NCI-H524 (cell line): Measurements from ENCODE around the gene BHMT.

Experiments
- DNase-seq, 2 experiments: peaks; one replicate each; lab custom pipeline; 2025; lab: John Stamatoyannopoulos, UW

BHMT gene, protein sequence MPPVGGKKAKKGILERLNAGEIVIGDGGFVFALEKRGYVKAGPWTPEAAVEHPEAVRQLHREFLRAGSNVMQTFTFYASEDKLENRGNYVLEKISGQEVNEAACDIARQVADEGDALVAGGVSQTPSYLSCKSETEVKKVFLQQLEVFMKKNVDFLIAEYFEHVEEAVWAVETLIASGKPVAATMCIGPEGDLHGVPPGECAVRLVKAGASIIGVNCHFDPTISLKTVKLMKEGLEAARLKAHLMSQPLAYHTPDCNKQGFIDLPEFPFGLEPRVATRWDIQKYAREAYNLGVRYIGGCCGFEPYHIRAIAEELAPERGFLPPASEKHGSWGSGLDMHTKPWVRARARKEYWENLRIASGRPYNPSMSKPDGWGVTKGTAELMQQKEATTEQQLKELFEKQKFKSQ

DNA sequence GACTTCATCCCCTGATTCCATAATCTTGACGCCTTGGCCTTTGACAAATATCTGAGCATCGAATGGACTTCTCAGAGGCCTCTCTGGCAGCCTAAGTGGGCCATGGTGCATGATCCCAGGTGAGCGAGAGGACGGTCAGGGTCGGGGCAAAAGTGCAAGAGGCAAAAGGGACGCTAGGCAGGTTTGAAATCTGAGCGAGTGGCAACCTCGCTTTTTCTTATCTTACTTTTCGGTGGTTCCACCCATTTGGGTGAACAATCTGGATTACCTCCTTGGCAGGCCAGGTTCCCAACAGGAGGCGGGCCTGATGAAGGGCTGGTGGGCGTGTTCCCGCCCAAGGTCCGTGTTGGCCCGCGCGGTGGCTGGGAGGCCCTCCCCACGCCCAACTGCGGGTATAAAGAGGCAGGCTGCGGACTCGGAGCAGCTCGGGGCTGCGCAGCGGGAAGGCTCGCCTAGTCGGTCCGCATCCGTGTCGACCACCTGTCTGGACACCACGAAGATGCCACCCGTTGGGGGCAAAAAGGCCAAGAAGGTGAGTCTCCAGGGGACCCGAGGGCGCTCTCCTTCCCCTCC lies at the start of gene BHMT:
Gene BHMT (plus strand): TSS at position 423 of the 573 bp plus-strand sequence. CDS start 77 bp downstream, at position 500.
- DNase-seq, result no peak

DNA sequence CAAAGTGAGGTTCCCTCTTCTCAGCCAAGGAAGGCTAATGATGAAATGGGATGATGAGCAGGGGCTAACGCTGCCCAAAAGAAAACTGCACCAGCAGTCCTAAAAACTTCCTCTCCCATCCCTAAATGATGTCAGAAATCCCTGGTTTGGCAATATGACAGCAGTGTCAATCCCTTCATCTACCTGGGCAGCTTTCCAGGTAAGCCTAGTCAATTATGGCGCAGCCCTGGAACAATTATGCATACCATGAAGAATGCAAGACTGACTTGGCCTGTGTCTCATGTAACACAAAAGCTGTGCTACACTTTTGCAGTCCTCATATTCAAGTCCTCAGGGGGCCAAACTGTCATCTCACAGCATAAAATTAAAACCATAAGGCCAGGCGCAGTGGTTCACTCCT lies 49.2 kb upstream of the BHMT start:
- DNase-seq, result no peak

DNA sequence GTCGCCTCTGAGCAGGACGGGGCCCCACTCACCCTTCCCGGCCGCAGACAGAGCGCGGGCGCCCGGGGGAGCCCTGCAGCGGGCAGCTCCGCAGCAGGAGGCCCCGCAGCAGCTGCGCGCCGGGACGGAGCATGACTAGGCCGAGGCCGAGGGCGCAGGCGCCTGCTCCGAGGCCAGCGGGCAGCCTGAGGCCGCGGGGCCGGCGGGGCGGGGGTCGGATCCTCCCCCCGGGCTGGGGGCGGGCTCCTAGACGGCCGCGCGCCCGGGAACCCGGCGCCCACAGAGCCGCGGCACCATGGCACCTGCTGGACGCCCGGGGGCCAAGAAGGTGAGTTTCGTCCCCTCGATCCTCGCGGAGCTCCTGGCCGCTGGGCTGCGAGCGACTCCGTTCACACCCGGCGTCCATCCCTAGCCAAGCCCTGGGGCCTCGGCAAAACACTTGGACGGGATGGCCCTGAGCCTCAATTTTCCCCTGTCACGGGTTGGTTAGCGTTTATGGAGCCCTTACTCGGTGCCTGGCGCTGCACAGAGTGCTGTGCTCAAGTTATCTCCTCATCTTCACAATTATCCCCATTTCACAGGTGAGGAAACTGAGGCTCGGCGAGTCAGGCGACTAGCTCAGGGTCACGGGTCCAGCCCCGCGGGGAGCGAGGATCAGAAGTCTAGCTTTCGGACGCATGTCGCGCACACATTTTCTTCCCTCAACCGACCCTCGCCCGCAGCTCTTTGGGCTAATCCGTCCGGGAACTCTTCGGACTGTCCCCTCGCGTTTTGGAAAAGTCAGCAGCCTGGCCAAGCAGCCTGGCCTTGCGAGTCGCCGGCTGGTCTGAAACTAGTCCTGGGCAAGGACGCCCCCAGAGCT lies 41.9 kb upstream of the BHMT start, which contains the start of the genes BHMT2 and DMGDH:
Gene BHMT2 (plus strand): TSS at position 280 of the 862 bp plus-strand sequence. CDS start 16 bp downstream, at position 296.
Gene DMGDH (minus strand): TSS at position 187 of the 862 bp plus-strand sequence. CDS start 54 bp downstream, at position 133.
- DNase-seq, result no peak

DNA sequence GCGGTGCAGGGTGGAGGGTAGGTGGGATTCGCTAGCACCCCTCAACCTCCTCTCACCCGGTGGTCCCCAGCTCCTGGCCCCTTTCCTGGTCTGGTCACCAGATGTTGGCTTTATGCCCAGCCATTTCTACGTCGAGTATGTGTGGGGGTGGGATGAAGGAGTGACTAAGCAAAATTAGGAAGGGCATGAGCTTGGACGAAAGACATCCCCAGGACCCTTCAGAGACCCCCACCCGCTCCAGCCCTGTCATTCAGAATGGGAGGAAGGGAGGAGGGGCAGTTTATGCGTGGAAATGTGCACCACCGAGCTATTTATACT lies 41.3 kb upstream of the BHMT start:
- DNase-seq, result no peak

DNA sequence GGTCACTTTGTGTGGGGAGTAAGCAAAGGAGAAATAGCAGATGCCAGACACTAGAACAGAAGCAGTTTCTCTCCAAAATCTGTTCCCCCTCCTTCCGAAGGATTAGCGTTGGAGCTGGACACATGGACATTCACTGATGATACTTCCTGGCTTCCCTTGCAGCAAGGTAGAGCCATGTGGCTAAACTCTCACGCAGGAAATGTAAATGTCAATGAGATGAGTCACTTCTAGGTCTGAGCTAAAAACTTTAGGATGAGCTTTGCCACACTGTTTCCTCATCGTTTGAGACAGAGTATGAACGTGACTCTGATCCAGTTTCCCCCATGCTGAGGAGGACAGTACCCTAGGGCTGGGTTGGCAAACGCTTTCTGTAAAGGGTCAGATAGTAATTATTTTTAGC lies 37.0 kb upstream of the BHMT start:
- no peak for DNase-seq

DNA sequence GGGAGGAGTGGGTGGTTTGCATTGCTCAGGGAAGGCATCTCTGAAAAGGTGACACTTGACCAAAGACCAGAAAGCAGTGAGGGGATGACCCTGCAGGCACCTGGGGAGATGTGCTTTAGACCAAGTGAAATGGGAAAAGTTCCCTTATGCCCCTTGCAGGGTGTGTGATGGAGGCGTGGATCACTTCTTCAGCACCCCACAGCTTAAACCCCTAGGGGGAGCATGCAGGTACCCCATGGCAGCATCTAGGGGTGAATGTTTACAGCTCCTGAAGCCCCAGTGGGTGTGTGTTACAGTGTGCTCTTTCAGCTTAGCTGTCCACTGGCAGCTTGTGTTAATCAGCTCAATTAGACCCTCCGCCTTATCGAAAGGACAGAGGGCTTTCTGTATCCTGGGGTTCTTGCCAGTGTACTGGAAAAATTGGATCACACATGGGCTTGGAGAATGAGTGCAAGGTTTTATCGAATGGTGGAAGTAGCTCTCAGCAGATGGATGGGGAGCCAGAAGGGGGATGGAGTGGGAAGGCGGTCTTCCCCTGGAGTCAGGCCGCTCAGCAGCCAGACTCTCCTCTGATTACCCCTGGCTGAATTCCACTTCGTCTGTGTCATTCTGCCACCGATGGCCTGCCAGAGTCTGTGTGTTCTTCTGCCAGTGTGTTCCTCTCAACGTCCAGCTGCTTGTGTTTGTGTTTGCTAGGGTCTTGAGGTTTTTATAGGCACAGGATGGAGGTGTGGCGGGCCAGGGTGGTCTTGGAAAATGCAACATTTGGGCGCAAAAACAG lies 35.8 kb upstream of the BHMT start:
- DNase-seq, result no peak

DNA sequence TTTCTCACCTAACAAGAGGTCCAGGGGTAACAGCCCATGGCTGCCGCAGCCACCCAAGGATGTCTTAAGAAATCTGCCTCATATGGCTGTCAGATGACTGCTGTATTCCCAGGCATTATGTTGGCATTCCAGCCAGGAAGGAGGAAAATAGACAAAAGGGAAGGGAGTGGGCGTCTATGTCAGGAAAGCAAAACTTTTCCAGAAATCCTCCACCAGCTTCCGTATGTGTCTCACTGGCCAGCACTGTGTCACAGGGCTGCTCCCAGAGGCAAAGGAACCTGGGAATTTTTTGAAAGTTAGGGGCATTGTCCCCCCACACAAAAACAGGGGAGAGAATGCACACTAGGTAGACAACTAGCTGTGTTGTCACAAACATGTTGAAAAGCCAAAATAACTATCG lies 34.8 kb upstream of the BHMT start:
- DNase-seq, result no peak

DNA sequence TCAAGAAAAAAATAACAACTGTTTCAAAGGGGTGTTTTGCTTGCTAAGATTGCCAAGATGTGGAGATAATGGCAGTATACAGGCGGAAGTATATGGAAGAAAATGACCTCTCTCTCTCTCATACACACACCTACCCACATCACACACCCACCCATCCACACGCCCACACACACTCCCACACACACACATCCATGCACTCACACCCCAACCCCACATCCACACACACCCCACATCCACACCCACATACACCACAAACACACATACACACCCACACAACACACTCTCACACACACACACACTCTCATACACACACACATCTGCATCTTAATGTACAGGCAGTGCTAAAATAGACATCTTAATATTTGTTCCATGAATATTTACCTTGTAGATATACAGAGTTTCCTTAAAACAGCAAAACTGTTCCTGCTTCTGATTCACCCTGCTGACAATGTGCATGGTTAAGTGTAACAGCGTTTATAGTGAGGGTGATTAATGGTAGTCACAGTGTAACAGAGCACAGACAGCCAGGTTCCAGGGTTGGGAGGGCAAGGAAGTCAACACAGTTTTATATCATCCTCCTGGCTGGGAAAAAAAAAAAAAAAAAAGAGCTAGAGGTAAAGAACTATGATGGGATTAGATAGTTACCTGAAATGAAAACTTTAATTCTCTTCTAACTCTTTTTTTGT lies 33.8 kb upstream of the BHMT start:
- no peak for DNase-seq

DNA sequence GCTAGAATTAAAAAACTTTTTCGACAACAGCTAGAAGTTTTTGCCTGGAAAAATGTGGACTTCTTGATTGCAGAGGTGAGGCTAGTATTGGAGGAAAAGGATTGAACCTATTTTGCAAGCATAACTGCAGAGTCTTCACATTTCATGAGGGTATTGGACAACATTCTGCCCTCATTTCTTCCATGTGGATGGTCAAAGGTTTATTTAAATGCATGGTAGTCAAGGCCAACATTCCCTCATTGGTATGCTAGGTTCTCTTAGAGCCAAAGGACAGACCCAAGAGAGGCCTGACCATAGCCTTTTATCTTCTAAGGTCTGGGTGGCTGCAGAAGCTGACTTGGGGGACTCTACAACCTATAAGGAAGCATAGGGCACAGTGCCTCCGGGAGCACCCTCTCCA lies 30.8 kb upstream of the BHMT start:
- no peak for DNase-seq

DNA sequence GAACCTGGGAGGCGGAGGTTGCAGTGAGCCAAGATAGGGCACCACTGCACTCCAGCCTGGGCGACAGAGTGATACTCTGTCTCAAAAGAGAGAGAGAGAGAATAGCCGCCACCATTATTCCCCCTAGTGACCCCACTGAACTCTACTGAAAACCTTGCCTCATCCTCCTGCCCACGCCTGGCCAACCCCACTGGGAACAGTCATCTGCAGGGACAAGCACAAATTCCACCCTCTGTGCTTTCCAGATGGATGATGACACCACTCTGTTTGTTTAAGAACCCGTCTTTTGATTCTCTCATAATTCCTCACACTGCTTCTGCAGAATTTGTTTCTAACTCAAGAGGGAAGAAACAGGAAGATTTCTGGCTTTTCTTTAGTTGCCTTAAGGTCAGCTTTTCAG lies 29.8 kb upstream of the BHMT start:
- no peak for DNase-seq

DNA sequence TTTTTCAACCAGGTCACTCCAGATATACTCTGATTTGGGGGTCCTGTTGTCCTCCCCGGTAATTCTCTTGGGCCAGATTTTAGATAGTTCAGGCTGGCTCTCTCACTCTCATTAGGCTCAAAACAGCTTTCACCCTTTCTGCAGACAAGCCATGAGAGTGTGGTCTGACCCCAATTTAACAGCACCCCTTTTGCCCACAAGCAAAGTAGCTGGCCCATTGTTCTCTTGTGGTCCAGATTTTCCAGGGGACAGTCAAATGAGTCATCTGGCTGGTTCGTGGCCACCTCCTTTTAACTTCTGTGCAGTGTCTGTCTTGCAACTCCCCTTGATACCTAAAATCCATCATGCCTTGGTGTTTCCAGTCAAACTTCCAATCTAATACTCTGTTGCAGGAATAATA lies 25.5 kb upstream of the BHMT start:
- DNase-seq, result no peak

DNA sequence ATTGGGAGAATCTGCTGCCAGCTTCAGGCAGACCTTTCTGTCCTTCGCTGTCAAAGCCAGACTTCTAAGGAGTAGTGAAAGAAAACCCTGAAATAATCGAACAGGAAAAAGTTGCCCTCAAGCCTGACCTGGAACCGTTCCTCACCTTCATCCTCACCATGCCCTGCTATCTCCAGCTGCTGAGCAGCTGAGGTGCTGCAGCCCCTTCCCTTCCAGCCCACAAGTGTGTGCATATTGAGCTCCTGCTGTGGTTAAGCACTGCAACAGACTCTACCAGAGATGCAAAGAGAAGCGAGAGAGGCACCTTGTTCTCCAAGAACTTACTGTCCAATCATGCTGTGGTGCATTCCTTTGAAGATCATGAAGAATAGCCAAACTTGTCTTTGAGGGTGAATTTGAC lies 23.1 kb upstream of the BHMT start:
- no peak for DNase-seq

DNA sequence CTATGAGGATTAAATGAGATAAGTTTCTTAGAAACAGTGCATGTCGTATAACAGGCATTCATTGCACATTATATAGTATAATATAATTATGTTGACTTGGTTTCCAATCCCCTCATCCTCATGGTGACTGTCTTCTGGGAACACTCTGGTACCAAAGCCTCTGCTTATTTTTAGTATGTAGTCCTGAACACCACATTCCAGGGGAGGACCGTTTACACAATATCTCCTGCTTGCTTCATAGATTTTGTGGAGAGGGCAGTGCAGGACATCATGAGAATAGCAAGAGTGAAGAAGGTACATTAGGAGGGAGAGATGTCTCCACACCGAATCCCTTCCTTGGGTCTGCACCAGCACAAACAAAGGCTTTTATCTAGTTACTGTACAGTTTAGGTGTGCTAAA lies 20.5 kb upstream of the BHMT start:
- DNase-seq, result no peak

DNA sequence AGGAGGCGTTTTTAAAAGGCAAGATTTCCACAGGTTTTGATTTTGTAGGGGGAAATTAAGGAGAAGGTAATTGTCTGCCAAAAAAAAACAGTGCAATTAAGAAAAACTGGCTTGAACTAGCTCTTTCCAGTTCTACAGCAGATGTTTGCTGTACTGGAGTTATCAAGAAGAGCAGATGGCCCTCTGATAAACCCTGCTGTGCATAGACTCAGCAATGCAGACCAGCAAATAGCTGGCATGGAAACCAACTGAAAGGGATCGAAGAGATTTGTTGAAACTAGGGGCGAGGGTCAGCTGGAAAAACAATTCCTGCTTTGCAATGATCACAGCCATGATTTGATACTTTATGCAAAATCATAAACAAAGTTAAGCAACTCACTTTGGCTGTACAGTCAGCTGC lies 17.8 kb upstream of the BHMT start:
- peak; percentile 58 to 92 for DNase-seq

DNA sequence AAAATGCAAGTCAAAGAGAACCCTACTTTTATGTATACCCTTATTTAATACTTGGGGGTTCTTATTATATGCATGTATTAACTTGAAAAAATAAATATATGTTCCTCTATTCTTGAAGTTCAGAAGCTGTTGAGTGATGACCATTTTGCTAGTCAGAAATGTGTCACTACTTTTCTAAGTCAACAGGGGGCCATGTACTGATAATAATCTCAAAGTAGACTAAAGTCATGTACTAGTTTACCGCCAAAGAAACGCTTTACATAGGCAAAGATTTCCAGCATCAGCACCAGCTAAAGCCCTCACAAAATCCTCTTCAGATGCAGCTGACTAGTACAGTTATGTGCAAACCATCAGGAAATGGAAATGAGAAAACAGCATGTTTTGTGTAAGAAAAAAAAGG lies 5.7 kb upstream of the BHMT start:
- DNase-seq, result no peak

DNA sequence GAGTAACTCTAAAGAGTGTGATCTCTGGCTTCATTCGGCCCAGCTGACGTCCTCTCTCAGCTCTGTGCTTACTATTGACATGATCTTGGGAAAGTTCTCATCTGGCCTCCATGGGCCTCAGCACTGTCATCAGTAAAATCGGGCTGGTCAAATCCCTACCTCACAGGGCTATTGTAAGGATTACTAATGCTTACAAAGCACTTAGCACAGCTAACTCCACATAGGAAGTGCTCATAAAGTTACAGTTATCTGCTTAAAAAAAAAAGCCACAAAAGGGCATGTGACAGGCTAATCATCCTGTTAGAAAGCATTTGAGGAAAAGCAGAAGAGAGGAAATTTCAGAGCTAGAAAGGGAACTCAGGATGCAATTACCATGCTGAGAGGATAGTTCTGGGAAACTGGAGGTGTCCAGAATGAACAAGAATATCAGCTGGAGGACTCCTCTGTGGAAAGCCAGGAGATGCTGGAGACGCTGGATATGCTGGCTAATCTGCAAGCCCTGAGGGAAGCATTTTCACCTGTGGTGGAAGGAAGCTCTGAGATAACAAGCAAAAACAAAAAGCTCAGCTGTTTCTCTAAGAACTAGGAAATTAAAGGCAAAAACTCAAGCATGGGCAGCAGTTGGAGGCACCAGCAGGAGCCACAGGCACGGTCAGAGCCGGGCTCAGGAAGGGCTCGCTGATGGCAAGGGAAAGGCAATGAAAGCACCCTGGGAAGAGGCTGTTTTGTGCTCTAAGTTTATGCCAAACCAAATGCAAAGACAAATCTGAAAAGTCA lies 4.4 kb upstream of the BHMT start:
- no peak for DNase-seq

DNA sequence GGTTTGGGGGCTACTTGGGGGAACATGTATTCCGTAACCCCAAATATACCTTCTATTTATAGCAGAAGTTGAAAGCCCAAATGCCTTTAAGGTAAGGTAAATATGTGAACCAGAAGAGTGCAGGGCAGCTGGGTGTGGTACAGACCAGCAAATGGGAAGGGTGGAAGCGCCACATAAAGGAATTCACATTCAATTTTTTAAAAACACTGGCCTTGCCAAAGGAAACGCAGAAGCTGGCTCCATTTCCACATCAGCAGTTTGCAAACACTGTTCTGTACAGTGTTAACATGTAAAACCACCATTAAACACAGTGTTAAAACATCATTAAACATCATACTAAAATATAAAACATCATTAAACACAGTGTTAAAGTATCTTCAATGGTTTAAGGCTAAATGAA lies 3.5 kb upstream of the BHMT start:
- DNase-seq, result no peak

DNA sequence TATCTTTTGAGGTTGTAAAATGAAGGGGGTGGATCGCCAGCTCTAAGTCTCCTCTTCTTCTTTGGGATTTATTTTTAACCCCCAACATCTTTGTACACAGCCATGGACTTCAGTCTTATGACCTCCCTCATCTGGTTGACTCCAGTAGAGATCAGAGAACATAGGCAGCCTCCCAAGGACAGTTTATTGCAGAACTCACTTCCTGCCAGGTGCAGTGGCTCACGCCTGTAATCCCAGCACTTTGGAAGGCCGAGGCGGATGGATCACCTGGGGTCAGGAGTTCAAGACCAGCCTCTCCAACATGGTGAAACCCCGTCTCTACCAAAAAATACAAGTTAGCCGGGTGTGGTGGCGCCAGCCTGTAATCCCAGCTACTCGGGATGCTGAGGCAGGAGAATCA lies 2.8 kb upstream of the BHMT start:
- no peak for DNase-seq

DNA sequence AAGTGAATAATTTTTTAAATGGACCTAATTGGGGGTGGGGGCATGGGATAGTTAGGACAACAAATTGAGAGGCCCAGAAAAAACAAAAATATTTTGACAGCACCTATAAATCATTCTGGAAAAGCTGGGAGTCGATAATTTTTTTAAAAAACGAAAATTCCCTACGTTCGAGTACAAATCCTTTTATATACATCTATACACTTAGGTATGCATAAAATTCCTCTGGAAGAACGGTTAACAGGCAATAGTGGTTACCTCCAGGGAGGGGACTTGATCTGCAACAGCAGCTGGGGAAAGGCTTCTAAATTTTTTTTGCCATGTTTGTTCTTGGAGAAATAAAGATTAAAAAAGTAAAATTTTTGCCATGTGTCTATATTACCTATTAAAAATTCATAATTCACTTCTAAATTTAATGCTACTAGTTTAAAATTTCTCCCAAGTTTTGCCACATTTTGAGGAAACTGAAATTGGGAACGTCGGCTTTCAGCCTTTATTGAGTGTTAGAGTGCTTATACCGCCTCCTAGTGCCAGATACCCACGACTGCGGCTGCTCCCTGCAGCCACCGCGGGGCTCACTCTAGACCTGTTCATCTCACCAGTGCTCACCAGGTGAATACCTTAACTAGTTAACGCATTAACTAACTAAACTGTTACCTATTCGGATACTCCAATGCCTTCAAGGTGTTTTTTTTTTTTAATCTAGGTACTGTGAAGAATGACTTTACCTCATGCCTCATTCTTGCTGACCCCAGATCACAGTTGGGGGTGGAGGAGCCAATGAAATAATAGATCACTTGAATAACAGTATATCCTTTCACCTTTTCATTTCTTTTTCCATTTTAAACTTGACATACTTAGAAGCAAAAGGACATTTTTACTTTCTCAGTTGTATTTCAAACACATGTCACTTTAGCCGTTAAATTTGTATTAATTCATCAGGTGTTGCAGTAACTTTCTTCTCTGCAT lies 1.8 kb upstream of the BHMT start:
- no peak for DNase-seq
